Measurements from ENCODE around the gene MAGI2. TPM values are rescaled to one million over a fixed set of nuclear protein-coding genes. Genes with fewer than 3 reads are reported as not detected.

Gene MAGI2
- total RNA-seq, 6 experiments from 2014 or later: 7.1 to 9.8 (median 8.5) TPM

GRCh38 chr7:79285756-79286155, 167.7 kb downstream of the MAGI2 start:
- Mint-ChIP-seq H3K4me3 (no peak overlapping the region), H3K36me3 (ENCODE audit: low read depth) (no peaks in the 10 kb centered on the region), H3K4me1 (ENCODE audit: low read depth) (peaks cover 94% of the 10 kb centered on the region), H3K9me3 (no peaks in the 10 kb centered on the region), H3K27me3 (ENCODE audit: insufficient read depth) (no peaks in the 10 kb centered on the region), H3K27ac (peak overlapping the region; percentile 60)
- no peak for TF ChIP-seq CTCF (IDR thresholded peaks at IDR 0.05)
- DNase-seq: no peak

- TF ChIP-seq CTCF (IDR thresholded peaks at IDR 0.05): no peak
- Mint-ChIP-seq H3K9me3 (no peaks in the 10 kb centered on the region), H3K27ac (peak overlapping the region; percentile 86), H3K4me3 (no peak overlapping the region), H3K27me3 (ENCODE audit: insufficient read depth) (no peaks in the 10 kb centered on the region), H3K4me1 (ENCODE audit: low read depth) (peaks cover 98% of the 10 kb centered on the region), H3K36me3 (ENCODE audit: low read depth) (0 out of 2 replicates have a peak, but pooled peaks cover 5% of the 10 kb centered on the region)
- no peak for DNase-seq
These were observed 169.3 kb downstream of the MAGI2 start for GRCh38 chr7:79284211-79284610.

- Mint-ChIP-seq H3K27ac (peak overlapping the region; percentile 86), H3K27me3 (ENCODE audit: insufficient read depth) (no peaks in the 10 kb centered on the region), H3K9me3 (no peaks in the 10 kb centered on the region), H3K4me3 (peak overlapping the region; percentile 77), H3K4me1 (ENCODE audit: low read depth) (peaks cover 98% of the 10 kb centered on the region), H3K36me3 (ENCODE audit: low read depth) (peaks cover 10% of the 10 kb centered on the region)
- no peak for TF ChIP-seq CTCF (IDR thresholded peaks at IDR 0.05)
- peak; percentile 74 for DNase-seq
These were observed 170.4 kb downstream of the MAGI2 start for GRCh38 chr7:79282882-79283602.

GRCh38 chr7:79282070-79282694, 171.3 kb downstream of the MAGI2 start:
- no peaks in the 10 kb centered on the region for H3K27me3 Mint-ChIP-seq (ENCODE audit: insufficient read depth)
- DNase-seq: peak; percentile 84
- peak overlapping the region; percentile 77 for H3K4me3 Mint-ChIP-seq
- peaks cover 15% of the 10 kb centered on the region for H3K36me3 Mint-ChIP-seq (ENCODE audit: low read depth)
- peak; percentile 79 for TF ChIP-seq CTCF (IDR thresholded peaks at IDR 0.05)
- H3K27ac Mint-ChIP-seq: peak overlapping the region; percentile 86
- peaks cover 94% of the 10 kb centered on the region for H3K4me1 Mint-ChIP-seq (ENCODE audit: low read depth)
- no peaks in the 10 kb centered on the region for H3K9me3 Mint-ChIP-seq

- peak overlapping the region; percentile 86 for H3K27ac Mint-ChIP-seq
- peaks cover 15% of the 10 kb centered on the region for H3K36me3 Mint-ChIP-seq (ENCODE audit: low read depth)
- H3K4me3 Mint-ChIP-seq: peak overlapping the region; percentile 57
- H3K27me3 Mint-ChIP-seq (ENCODE audit: insufficient read depth): no peaks in the 10 kb centered on the region
- peaks cover 89% of the 10 kb centered on the region for H3K4me1 Mint-ChIP-seq (ENCODE audit: low read depth)
- no peaks in the 10 kb centered on the region for H3K9me3 Mint-ChIP-seq
- DNase-seq: no peak
- TF ChIP-seq CTCF (IDR thresholded peaks at IDR 0.05): no peak
These were observed 172.0 kb downstream of the MAGI2 start for GRCh38 chr7:79281426-79281825.

Data from HFFc6 (cell line).